Keratinocyte (primary cell): Measurements from ENCODE around the gene TMEM132C.

Experiments
- EZH2 ChIP-seq: IDR thresholded peaks from one replicate; pipeline ENCODE4 v1.6.1; 2012; ENCODE audit warnings: inconsistent platforms, mild to moderate bottlenecking, low read length, moderate library complexity
- TF ChIP-seq, protein P1 (sequence below), 3 experiments: IDR thresholded peaks in 1 of 3; conservative IDR thresholded peaks in 1 of 3; optimal IDR thresholded peaks in 1 of 3; 2 replicates in 2 of 3; 3 replicates in 1 of 3; pipeline versions ENCODE3 to v1.5.1; 2011; ENCODE audit warnings: low read length in 3 of 3, mild to moderate bottlenecking in 3 of 3, moderate library complexity in 2 of 3, control low read depth in 1 of 3, inconsistent platforms in 1 of 3; ENCODE audit not compliant: insufficient read depth in 2 of 3; ENCODE audit errors: extremely low read depth in 1 of 3

DNA sequence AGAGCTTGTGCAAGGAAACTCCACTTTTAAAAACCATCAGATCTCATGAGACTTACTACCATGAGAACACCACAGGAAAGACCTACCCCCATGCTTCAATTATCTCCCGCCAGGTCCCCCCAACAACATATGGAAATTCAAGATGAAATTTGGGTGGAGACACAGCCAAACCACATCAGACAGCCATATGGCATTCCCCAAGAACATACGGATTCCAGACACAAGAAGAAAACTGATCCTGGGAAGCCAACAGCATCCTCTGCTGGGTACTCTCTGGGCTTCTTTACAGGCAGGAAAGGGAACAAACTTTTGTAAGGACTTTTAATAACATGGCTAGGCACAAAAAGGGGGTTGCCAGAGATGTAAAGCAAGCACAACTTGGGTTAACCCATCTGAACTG lies 127.2 kb downstream of the TMEM132C start:
- TF ChIP-seq, protein P1, sequence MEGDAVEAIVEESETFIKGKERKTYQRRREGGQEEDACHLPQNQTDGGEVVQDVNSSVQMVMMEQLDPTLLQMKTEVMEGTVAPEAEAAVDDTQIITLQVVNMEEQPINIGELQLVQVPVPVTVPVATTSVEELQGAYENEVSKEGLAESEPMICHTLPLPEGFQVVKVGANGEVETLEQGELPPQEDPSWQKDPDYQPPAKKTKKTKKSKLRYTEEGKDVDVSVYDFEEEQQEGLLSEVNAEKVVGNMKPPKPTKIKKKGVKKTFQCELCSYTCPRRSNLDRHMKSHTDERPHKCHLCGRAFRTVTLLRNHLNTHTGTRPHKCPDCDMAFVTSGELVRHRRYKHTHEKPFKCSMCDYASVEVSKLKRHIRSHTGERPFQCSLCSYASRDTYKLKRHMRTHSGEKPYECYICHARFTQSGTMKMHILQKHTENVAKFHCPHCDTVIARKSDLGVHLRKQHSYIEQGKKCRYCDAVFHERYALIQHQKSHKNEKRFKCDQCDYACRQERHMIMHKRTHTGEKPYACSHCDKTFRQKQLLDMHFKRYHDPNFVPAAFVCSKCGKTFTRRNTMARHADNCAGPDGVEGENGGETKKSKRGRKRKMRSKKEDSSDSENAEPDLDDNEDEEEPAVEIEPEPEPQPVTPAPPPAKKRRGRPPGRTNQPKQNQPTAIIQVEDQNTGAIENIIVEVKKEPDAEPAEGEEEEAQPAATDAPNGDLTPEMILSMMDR (optimal IDR thresholded peaks at IDR 0.05 in 1 of 3, IDR thresholded peaks at IDR 0.05 in 1 of 3, conservative IDR thresholded peaks at IDR 0.05 in 1 of 3; ENCODE audit: extremely low read depth in 1 of 3, insufficient read depth in 2 of 3, low read length in 3 of 3): no peak
- no peak for TF ChIP-seq EZH2
